ENCODE data around the gene THAP4. TPM values are rescaled to one million over a fixed set of nuclear protein-coding genes. Genes with fewer than 3 reads are reported as not detected.

The THAP4 gene
- polyA plus RNA-seq, 1 donor (not counting 4 experiments of a cell fraction or from before 2014, with no cell fraction given) = 30.3 TPM

GRCh38 chr2:241613017-241613780, 23.8 kb downstream of the THAP4 start:
- Histone ChIP-seq H3K27ac (ENCODE audit: control insufficient read depth, insufficient read depth, low read length) (no peak overlapping the region), H3K4me3 (ENCODE audit: control insufficient read depth in 2 of 3, extremely low read depth in 1 of 3, insufficient read depth in 2 of 3, low read depth in 1 of 3, low read length in 3 of 3) (no peak overlapping the region), H2AFZ (ENCODE audit: control insufficient read depth, low read length) (no peak overlapping the region), H4K20me1 (ENCODE audit: control insufficient read depth, extremely low read depth, insufficient read depth, low read length) (peaks cover 10% of the 10 kb centered on the region), H3K9me1 (ENCODE audit: control insufficient read depth, extremely low read depth, insufficient read depth, low read length) (peaks cover 2% of the 10 kb centered on the region), H3K9ac (ENCODE audit: control insufficient read depth, extremely low read depth, insufficient read depth, low read length) (no peak overlapping the region), H3K9me3 (ENCODE audit: control insufficient read depth, low read depth, low read length) (no peaks in the 10 kb centered on the region), H3K4me1 (ENCODE audit: control insufficient read depth, extremely low read depth, insufficient read depth, low read length) (peaks cover 4% of the 10 kb centered on the region), H3K36me3 (ENCODE audit: control insufficient read depth in 2 of 2, extremely low read depth in 1 of 2, insufficient read depth in 2 of 2, low read length in 2 of 2) (peaks cover 9 to 12% of the 10 kb centered on the region in 2 experiments), H3K4me2 (ENCODE audit: control insufficient read depth, extremely low read depth, insufficient read depth, low read depth, low read length) (no peak overlapping the region), H3K27me3 (ENCODE audit: control insufficient read depth, extremely low read depth, insufficient read depth, low read length) (no peaks in the 10 kb centered on the region), H3K79me2 (ENCODE audit: control insufficient read depth, insufficient read depth, low read length) (peaks cover 56% of the 10 kb centered on the region)
- TF ChIP-seq, protein P1, sequence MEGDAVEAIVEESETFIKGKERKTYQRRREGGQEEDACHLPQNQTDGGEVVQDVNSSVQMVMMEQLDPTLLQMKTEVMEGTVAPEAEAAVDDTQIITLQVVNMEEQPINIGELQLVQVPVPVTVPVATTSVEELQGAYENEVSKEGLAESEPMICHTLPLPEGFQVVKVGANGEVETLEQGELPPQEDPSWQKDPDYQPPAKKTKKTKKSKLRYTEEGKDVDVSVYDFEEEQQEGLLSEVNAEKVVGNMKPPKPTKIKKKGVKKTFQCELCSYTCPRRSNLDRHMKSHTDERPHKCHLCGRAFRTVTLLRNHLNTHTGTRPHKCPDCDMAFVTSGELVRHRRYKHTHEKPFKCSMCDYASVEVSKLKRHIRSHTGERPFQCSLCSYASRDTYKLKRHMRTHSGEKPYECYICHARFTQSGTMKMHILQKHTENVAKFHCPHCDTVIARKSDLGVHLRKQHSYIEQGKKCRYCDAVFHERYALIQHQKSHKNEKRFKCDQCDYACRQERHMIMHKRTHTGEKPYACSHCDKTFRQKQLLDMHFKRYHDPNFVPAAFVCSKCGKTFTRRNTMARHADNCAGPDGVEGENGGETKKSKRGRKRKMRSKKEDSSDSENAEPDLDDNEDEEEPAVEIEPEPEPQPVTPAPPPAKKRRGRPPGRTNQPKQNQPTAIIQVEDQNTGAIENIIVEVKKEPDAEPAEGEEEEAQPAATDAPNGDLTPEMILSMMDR (optimal IDR thresholded peaks at IDR 0.05 in 1 of 3, IDR thresholded peaks at IDR 0.05 in 1 of 3, conservative IDR thresholded peaks at IDR 0.05 in 1 of 3; ENCODE audit: extremely low read depth in 1 of 3, insufficient read depth in 2 of 3, low read length in 3 of 3) = no peak
- FAIRE-seq = no peak
- DNase-seq (ENCODE audit: low read depth, low spot score) = no peak
- dilution Hi-C loops (cut with MboI; ENCODE audit: extremely low pct_ligation_motif_present, low sequenced_read_pairs) = no loop called here

GRCh38 chr2:241612156-241613016, 24.6 kb downstream of the THAP4 start:
- no peak overlapping the region for H3K4me2 ChIP-seq (ENCODE audit: control insufficient read depth, extremely low read depth, insufficient read depth, low read depth, low read length)
- no peaks in the 10 kb centered on the region for H3K9me3 ChIP-seq (ENCODE audit: control insufficient read depth, low read depth, low read length)
- no peaks in the 10 kb centered on the region for H3K9me1 ChIP-seq (ENCODE audit: control insufficient read depth, extremely low read depth, insufficient read depth, low read length)
- no peak overlapping the region for H2AFZ ChIP-seq (ENCODE audit: control insufficient read depth, low read length)
- dilution Hi-C loops (cut with MboI; ENCODE audit: extremely low pct_ligation_motif_present, low sequenced_read_pairs) = no loop called here
- peaks cover 4% of the 10 kb centered on the region for H4K20me1 ChIP-seq (ENCODE audit: control insufficient read depth, extremely low read depth, insufficient read depth, low read length)
- DNase-seq (ENCODE audit: low read depth, low spot score) = no peak
- no peak overlapping the region for H3K9ac ChIP-seq (ENCODE audit: control insufficient read depth, extremely low read depth, insufficient read depth, low read length)
- TF ChIP-seq EZH2 (IDR thresholded peaks at IDR 0.05; ENCODE audit: low read length) = no peak
- TF ChIP-seq, protein P1 (optimal IDR thresholded peaks at IDR 0.05 in 1 of 3, IDR thresholded peaks at IDR 0.05 in 1 of 3, conservative IDR thresholded peaks at IDR 0.05 in 1 of 3; ENCODE audit: extremely low read depth in 1 of 3, insufficient read depth in 2 of 3, low read length in 3 of 3) = no peak
- H3K27me3 ChIP-seq (ENCODE audit: control insufficient read depth, extremely low read depth, insufficient read depth, low read length) = no peaks in the 10 kb centered on the region
- peaks cover 4% of the 10 kb centered on the region for H3K4me1 ChIP-seq (ENCODE audit: control insufficient read depth, extremely low read depth, insufficient read depth, low read length)
- H3K27ac ChIP-seq (ENCODE audit: control insufficient read depth, insufficient read depth, low read length) = no peak overlapping the region
- peaks cover 4 to 7% of the 10 kb centered on the region in 2 experiments for H3K36me3 ChIP-seq (ENCODE audit: control insufficient read depth in 2 of 2, extremely low read depth in 1 of 2, insufficient read depth in 2 of 2, low read length in 2 of 2)
- peaks cover 48% of the 10 kb centered on the region for H3K79me2 ChIP-seq (ENCODE audit: control insufficient read depth, insufficient read depth, low read length)
- no peak for FAIRE-seq
- H3K4me3 ChIP-seq (ENCODE audit: control insufficient read depth in 2 of 3, extremely low read depth in 1 of 3, insufficient read depth in 2 of 3, low read depth in 1 of 3, low read length in 3 of 3) = no peak overlapping the region

All from keratinocyte (primary cell).